ENCODE measurements around the gene SPAG16. TPM values are rescaled to one million over a fixed set of nuclear protein-coding genes. Genes with fewer than 3 reads are reported as not detected.

SPAG16 gene
- total RNA-seq, 1 donor from 2014 or later = 18.7 TPM

- Mint-ChIP-seq H3K36me3 (ENCODE audit: low read depth) (no peaks in the 10 kb centered on the region), H3K27me3 (ENCODE audit: low read depth) (no peaks in the 10 kb centered on the region), H3K4me3 (ENCODE audit: unreplicated experiment) (no peak overlapping the region), H3K4me1 (ENCODE audit: low read depth) (no peaks in the 10 kb centered on the region), H3K27ac (ENCODE audit: unreplicated experiment) (no peak overlapping the region), H3K9me3 (ENCODE audit: low read depth) (no peaks in the 10 kb centered on the region)
- no peak for DNase-seq (ENCODE audit: low spot score)
- no peak for TF ChIP-seq CTCF (IDR thresholded peaks at IDR 0.05)
Measured at GRCh38 chr2:214184461-214184860, 900.2 kb downstream of the SPAG16 start.

- Mint-ChIP-seq H3K27me3 (ENCODE audit: low read depth) (no peaks in the 10 kb centered on the region), H3K36me3 (ENCODE audit: low read depth) (no peaks in the 10 kb centered on the region), H3K4me3 (ENCODE audit: unreplicated experiment) (no peak overlapping the region), H3K4me1 (ENCODE audit: low read depth) (no peaks in the 10 kb centered on the region), H3K9me3 (ENCODE audit: low read depth) (no peaks in the 10 kb centered on the region), H3K27ac (ENCODE audit: unreplicated experiment) (no peak overlapping the region)
- DNase-seq (ENCODE audit: low spot score) = no peak
- TF ChIP-seq CTCF (IDR thresholded peaks at IDR 0.05) = no peak
Measured at GRCh38 chr2:214185546-214185945, 901.3 kb downstream of the SPAG16 start.

DNA sequence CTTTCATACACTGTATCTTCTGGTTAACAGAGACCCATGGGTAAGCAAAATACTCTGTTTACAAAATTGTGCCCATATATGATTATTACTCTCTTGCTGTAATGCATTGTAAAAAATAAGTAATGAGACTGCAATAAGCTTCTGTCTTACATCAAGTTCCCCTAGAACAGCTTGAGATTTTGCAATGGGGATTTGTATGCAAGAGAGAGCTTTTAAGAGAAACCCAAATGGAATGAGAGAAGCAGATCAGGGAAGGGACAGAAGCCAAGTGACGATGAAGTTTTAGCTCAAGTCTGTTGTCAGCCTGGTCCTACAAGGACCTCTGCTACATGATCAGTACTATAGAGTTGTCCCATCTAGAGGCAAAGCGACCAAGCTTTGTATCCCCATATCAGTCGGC lies 908.4 kb downstream of the SPAG16 start:
- no peak overlapping the region for H3K4me3 Mint-ChIP-seq (ENCODE audit: unreplicated experiment)
- H3K27ac Mint-ChIP-seq (ENCODE audit: unreplicated experiment) = no peak overlapping the region
- H3K4me1 Mint-ChIP-seq (ENCODE audit: low read depth) = peaks cover 29% of the 10 kb centered on the region
- TF ChIP-seq CTCF (IDR thresholded peaks at IDR 0.05) = no peak
- no peaks in the 10 kb centered on the region for H3K36me3 Mint-ChIP-seq (ENCODE audit: low read depth)
- H3K27me3 Mint-ChIP-seq (ENCODE audit: low read depth) = no peaks in the 10 kb centered on the region
- H3K9me3 Mint-ChIP-seq (ENCODE audit: low read depth) = no peaks in the 10 kb centered on the region
- DNase-seq (ENCODE audit: low spot score) = no peak

GRCh38 chr2:214193943-214194342 lies 909.7 kb downstream of the SPAG16 start:
- no peak for DNase-seq (ENCODE audit: low spot score)
- Mint-ChIP-seq H3K4me1 (ENCODE audit: low read depth) (peaks cover 29% of the 10 kb centered on the region), H3K36me3 (ENCODE audit: low read depth) (no peaks in the 10 kb centered on the region), H3K4me3 (ENCODE audit: unreplicated experiment) (no peak overlapping the region), H3K27ac (ENCODE audit: unreplicated experiment) (peak overlapping the region; percentile 62), H3K27me3 (ENCODE audit: low read depth) (no peaks in the 10 kb centered on the region), H3K9me3 (ENCODE audit: low read depth) (no peaks in the 10 kb centered on the region)
- TF ChIP-seq CTCF (IDR thresholded peaks at IDR 0.05) = peak; percentile 63

DNA sequence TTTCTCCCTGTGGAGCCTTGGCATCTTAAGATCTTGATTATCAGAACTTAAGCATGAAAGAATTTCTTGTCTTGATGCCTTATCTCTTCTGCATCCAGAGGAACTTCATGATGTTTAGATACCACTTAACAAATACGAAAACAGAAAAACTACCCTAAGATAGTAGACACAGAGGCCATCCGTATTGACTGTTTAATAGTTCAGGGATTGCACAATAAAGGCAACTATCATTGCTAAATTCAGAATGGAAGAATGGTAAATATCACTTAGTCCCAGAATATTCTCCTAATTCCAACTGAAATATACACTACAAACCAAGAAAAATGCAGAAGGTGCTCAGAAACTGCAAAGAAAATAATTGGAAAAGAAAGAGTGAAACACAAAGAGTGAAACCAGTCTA lies 912.0 kb downstream of the SPAG16 start:
- Mint-ChIP-seq H3K4me3 (ENCODE audit: unreplicated experiment) (no peak overlapping the region), H3K27me3 (ENCODE audit: low read depth) (no peaks in the 10 kb centered on the region), H3K9me3 (ENCODE audit: low read depth) (peaks cover 2% of the 10 kb centered on the region), H3K4me1 (ENCODE audit: low read depth) (peaks cover 29% of the 10 kb centered on the region), H3K27ac (ENCODE audit: unreplicated experiment) (no peak overlapping the region), H3K36me3 (ENCODE audit: low read depth) (no peaks in the 10 kb centered on the region)
- no peak for DNase-seq (ENCODE audit: low spot score)
- no peak for TF ChIP-seq CTCF (IDR thresholded peaks at IDR 0.05)
